ENCODE measurements around the gene TTYH2. TPM values are rescaled to one million over a fixed set of nuclear protein-coding genes. Genes with fewer than 3 reads are reported as not detected.

TTYH2 gene
- total RNA-seq, 4 donors from 2014 or later: 22.6 to 37.2 (median 26.4) TPM

DNA sequence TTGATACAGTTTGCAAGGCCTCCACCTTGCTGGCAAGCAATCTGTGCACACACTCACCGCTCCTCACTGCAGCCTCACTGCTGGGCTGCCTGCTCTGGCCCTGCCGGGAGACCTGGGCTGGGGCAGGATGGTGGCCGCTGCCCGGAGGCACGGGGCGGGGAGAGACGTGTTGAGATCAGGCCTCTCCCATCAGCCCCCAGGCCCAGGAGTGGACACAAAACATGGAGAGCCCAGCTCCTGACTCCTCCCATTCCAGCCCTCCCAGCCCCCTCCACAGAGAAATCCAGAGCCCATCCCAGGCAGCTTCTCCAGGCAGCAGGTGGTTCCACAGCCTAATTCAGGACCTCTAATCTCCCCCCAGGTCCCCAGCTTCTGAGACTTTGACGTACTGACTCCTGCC is 33.0 kb upstream of the TTYH2 start:
- H3K36me3 ChIP-seq: no peaks in the 10 kb centered on the region
- no peak for DNase-seq (ENCODE audit: low spot score in 2 of 2)
- no peaks in the 10 kb centered on the region for H3K9me3 ChIP-seq
- no peak overlapping the region for H3K4me3 ChIP-seq
- peaks cover 0 to 49% of the 10 kb centered on the region in 2 donors for H3K27me3 ChIP-seq
- WGBS, 2 donors: 34 to 49% methylated on average over 8 of the region's 8 CpGs
- no peaks in the 10 kb centered on the region for H3K4me1 ChIP-seq
- no peak overlapping the region for H3K27ac ChIP-seq
- TF ChIP-seq, protein P1, sequence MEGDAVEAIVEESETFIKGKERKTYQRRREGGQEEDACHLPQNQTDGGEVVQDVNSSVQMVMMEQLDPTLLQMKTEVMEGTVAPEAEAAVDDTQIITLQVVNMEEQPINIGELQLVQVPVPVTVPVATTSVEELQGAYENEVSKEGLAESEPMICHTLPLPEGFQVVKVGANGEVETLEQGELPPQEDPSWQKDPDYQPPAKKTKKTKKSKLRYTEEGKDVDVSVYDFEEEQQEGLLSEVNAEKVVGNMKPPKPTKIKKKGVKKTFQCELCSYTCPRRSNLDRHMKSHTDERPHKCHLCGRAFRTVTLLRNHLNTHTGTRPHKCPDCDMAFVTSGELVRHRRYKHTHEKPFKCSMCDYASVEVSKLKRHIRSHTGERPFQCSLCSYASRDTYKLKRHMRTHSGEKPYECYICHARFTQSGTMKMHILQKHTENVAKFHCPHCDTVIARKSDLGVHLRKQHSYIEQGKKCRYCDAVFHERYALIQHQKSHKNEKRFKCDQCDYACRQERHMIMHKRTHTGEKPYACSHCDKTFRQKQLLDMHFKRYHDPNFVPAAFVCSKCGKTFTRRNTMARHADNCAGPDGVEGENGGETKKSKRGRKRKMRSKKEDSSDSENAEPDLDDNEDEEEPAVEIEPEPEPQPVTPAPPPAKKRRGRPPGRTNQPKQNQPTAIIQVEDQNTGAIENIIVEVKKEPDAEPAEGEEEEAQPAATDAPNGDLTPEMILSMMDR (IDR thresholded peaks at IDR 0.05): no peak
- TF ChIP-seq EP300 (IDR thresholded peaks at IDR 0.05) (no peak), POLR2A (IDR thresholded peaks at IDR 0.05) (no peak)

DNA sequence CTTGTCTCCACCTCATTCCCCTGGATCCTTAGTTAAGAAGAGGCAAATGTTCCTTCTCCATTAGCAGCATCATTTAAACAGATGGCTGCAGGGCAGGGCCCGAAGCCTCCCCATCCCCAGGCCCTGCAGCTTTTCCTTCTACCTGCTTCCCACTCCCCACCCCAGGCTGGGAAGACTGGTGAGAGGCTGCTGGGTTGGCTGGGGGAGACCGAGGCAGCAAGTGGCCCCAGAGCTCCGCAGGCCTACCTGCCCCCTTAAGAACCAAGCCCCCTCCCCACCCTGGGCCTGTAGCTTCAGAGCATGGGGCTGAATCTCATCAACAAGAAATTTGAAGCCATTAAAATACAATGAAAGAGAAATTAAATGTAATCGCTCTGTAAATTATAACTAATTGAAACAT is 32.0 kb upstream of the TTYH2 start:
- H3K27me3 ChIP-seq: peaks cover 0 to 47% of the 10 kb centered on the region in 2 donors
- TF ChIP-seq, protein P1 (IDR thresholded peaks at IDR 0.05): no peak
- TF ChIP-seq POLR2A (IDR thresholded peaks at IDR 0.05) (no peak), EP300 (IDR thresholded peaks at IDR 0.05) (no peak)
- no peak overlapping the region for H3K27ac ChIP-seq
- H3K4me1 ChIP-seq: no peaks in the 10 kb centered on the region
- WGBS, 2 donors: 78 to 89% methylated on average over 4 of the region's 4 CpGs
- no peaks in the 10 kb centered on the region for H3K9me3 ChIP-seq
- no peak overlapping the region for H3K4me3 ChIP-seq
- no peak for DNase-seq (ENCODE audit: low spot score in 2 of 2)
- H3K36me3 ChIP-seq: no peaks in the 10 kb centered on the region

DNA sequence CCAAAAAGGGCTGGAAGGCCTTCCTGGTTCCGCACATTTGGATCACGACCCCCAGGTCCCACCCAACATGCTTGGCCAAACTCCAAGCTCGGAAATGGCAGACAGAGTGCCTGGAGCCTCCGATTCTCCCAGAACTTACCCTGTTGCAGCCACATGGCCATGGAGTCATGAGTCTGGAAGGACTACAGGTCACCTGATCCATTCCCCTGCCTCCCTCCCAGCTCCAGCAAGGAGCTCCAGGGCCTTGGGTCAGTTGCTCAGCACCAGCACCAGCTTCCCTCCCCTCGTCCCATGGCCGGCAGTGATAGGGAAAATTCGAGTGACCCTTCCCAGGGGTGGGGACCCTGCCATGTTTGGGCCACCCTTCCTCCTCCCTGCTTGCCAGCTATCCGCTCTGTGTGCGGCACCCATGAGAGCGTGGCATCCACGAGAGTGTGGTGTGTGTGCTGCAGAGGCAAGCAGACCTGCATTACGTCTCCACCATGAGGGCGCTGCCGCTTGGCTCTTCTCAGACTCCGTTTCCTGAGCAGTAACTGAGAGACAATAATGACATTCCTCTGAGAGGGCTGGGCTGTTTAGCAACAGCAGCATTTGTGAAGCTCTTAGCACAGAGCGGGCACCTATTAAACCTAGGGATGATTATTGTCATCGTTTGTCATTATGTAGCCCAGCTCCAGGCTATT is 31.2 kb upstream of the TTYH2 start:
- Histone ChIP-seq H3K36me3 (no peaks in the 10 kb centered on the region), H3K4me1 (no peaks in the 10 kb centered on the region), H3K4me3 (no peak overlapping the region), H3K9me3 (no peaks in the 10 kb centered on the region), H3K27me3 (peaks cover 0 to 41% of the 10 kb centered on the region in 2 donors), H3K27ac (no peak overlapping the region)
- DNase-seq (ENCODE audit: low spot score in 2 of 2): no peak
- TF ChIP-seq POLR2A (IDR thresholded peaks at IDR 0.05): no peak
- WGBS, 2 donors: 70 to 74% methylated on average over 17 of the region's 17 CpGs

DNA sequence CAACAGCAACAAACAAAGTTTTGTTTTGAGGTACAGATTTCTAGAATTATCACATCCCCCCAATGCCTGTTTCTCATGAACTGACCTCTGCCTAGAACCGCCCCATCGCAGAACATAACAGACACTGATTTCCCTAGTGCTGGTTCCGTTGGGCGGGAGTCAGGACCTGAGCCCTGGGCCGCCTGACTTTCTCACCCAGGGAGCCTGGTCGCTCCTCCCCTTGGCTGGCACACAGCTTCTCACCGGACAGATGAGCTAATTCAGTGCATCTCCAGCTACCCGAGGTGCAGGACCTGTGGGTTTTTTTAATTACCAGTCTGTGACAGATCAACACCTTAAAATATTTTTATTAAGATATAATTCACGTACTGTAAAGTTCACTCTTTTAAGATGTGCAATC is 30.0 kb upstream of the TTYH2 start:
- WGBS, 2 donors: 74 to 80% methylated on average over 9 of the region's 9 CpGs
- no peaks in the 10 kb centered on the region for H3K9me3 ChIP-seq

DNA sequence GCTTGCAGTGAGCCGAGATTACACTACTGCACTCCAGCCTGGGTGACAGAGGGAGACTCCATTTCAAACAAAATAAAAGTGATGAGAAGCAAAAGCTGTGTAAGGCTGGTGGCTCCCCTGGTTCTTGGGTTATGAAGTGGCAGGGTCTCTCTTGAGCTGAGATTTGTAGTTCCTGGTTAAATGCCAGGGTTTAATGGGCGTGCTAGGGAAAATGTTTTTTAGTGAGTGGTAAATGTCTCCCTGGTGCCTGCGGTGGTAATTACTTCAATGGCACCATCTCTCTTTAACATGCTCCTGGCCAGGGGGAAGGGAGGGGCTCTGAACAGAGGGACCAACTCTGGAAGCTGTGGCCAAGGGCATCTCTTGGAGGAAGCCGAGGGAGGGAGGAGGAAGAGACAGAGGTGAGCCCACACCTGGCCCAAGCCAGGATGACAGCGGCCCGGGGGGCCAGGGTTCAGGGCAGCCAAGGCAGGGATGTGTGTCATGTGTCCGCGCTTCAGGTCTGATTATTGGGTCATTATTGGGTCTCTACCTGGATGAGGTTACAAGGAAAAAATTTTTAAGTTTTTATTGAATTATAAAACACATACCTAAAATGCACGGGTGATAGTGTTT is 27.7 kb upstream of the TTYH2 start:
- no peak for DNase-seq (ENCODE audit: low spot score in 2 of 2)
- Histone ChIP-seq H3K4me1 (no peaks in the 10 kb centered on the region), H3K27me3 (peaks cover 0 to 33% of the 10 kb centered on the region in 2 donors), H3K36me3 (no peaks in the 10 kb centered on the region), H3K9me3 (no peaks in the 10 kb centered on the region), H3K27ac (no peak overlapping the region), H3K4me3 (no peak overlapping the region)
- 62 to 65% methylated on average over 9 of the region's 9 CpGs for WGBS, 2 donors
- TF ChIP-seq EP300 (IDR thresholded peaks at IDR 0.05) (no peak), POLR2A (IDR thresholded peaks at IDR 0.05) (no peak)
- TF ChIP-seq, protein P1 (IDR thresholded peaks at IDR 0.05): no peak

More for the DNA sequence above, 30.0 kb upstream of the TTYH2 start:
- H3K4me1 ChIP-seq: no peaks in the 10 kb centered on the region
- no peak overlapping the region for H3K27ac ChIP-seq
- no peak for DNase-seq (ENCODE audit: low spot score in 2 of 2)
- H3K36me3 ChIP-seq: no peaks in the 10 kb centered on the region
- H3K4me3 ChIP-seq: no peak overlapping the region
- TF ChIP-seq EP300 (IDR thresholded peaks at IDR 0.05) (no peak), POLR2A (IDR thresholded peaks at IDR 0.05) (no peak)
- TF ChIP-seq, protein P1 (IDR thresholded peaks at IDR 0.05): no peak
- H3K27me3 ChIP-seq: peaks cover 0 to 39% of the 10 kb centered on the region in 2 donors

All from tibial nerve (tissue), 4 donors.